NCI-H82 (cell line): ENCODE results near the gene LRRC40.
A peak's percentile ranks its signal among the peaks of the same experiment; 100 is the strongest.
"Not testable (repeated sequence)": the region's sequence is repeated elsewhere in the genome, so short reads cannot be mapped to it uniquely, and the experiment has no call there.

Experiments
- DNase-seq: peaks from one replicate; lab custom pipeline; 2025; lab: John Stamatoyannopoulos, UW

The LRRC40 gene

GRCh38 chr1:70202173-70202758 lies 3.1 kb downstream of the LRRC40 start:
- no peak for DNase-seq

GRCh38 chr1:70200065-70200464 lies 5.3 kb downstream of the LRRC40 start:
- DNase-seq: no peak

GRCh38 chr1:70196333-70196732 lies 9.0 kb downstream of the LRRC40 start:
- no peak for DNase-seq

- DNase-seq: no peak
Observed at GRCh38 chr1:70195342-70195741, 10.0 kb downstream of the LRRC40 start.

GRCh38 chr1:70194601-70195000 lies 10.8 kb downstream of the LRRC40 start:
- DNase-seq: no peak

GRCh38 chr1:70192446-70192845 lies 12.9 kb downstream of the LRRC40 start:
- not testable (repeated sequence) for DNase-seq

- no peak for DNase-seq
Observed at GRCh38 chr1:70190180-70190579, 15.2 kb downstream of the LRRC40 start.

GRCh38 chr1:70188522-70188921 lies 16.9 kb downstream of the LRRC40 start:
- no peak for DNase-seq

- not testable (repeated sequence) for DNase-seq
Observed at GRCh38 chr1:70185181-70185580, 20.2 kb downstream of the LRRC40 start.

- DNase-seq: no peak
Observed at GRCh38 chr1:70171512-70171911, 33.9 kb downstream of the LRRC40 start.

GRCh38 chr1:70169018-70169839 lies 36.1 kb downstream of the LRRC40 start:
- no peak for DNase-seq

GRCh38 chr1:70168283-70168682 lies 37.1 kb downstream of the LRRC40 start:
- no peak for DNase-seq

GRCh38 chr1:70164350-70164749 lies 41.0 kb downstream of the LRRC40 start:
- DNase-seq: no peak

GRCh38 chr1:70156529-70157120 lies 48.8 kb downstream of the LRRC40 start:
- no peak for DNase-seq

- no peak for DNase-seq
Observed at GRCh38 chr1:70153739-70154138, 51.6 kb downstream of the LRRC40 start.

- DNase-seq: no peak
Observed at GRCh38 chr1:70150444-70150843, 54.9 kb downstream of the LRRC40 start.

GRCh38 chr1:70146488-70146887 lies 58.9 kb downstream of the LRRC40 start:
- DNase-seq: no peak

- DNase-seq: peak; percentile 46
Observed at GRCh38 chr1:70143048-70143659, 62.2 kb downstream of the LRRC40 start.

- no peak for DNase-seq
Observed at GRCh38 chr1:70142075-70142474, 63.3 kb downstream of the LRRC40 start.

- peak; percentile 49 for DNase-seq
Observed at GRCh38 chr1:70140894-70141293, 64.5 kb downstream of the LRRC40 start.

- DNase-seq: no peak
Observed at GRCh38 chr1:70140343-70140742, 65.0 kb downstream of the LRRC40 start.

- peak; percentile 92 for DNase-seq
Observed at GRCh38 chr1:70134148-70134547, 71.2 kb downstream of the LRRC40 start.

GRCh38 chr1:70117046-70117445 lies 88.3 kb downstream of the LRRC40 start:
- peak; percentile 31 for DNase-seq
